SK-N-SH (cell line): ENCODE data around the gene RTN4RL2. TPM values are rescaled to one million over a fixed set of nuclear protein-coding genes. Genes with fewer than 3 reads are reported as not detected.

Source experiments
- CTCF ChIA-PET: fragments of 300-600, 350-600 bp; formaldehyde crosslinking; extraction: SDS; loops from one replicate; lab custom pipeline; 2021; lab: Yijun Ruan, JAX
- POLR2A ChIA-PET: fragments of 350-600 bp; sonication (Branson Sonifier 250); formaldehyde crosslinking; extraction: SDS; loops from one replicate; lab custom pipeline; 2020; ENCODE audit warnings: antibody characterized with exemption, inconsistent platforms; lab: Yijun Ruan, JAX
- DNase-seq: peaks from one replicate; pipeline ENCODE4 v3.0.0; 2012
- H2AFZ ChIP-seq: fragments of 200-600 bp; sonication (generic); 2 replicates; pipeline ENCODE4 v1.8.1; 2016; ENCODE audit warnings: antibody characterized with exemption, mild to moderate bottlenecking, low read depth
- H3F3A ChIP-seq: fragments of 200-600 bp; sonication (generic); replicated peaks from 2 replicates; pipeline ENCODE3; 2016; ENCODE audit warnings: antibody characterized with exemption, mild to moderate bottlenecking; ENCODE audit not compliant: insufficient read depth
- H3K27ac ChIP-seq, 2 experiments: fragments of 200-500 bp in 1 of 2; fragments of 200-600 bp in 1 of 2; sonication (Bioruptor generic) in 1 of 2; sonication (generic), shearing (Covaris generic) in 1 of 2; 2 replicates each; pipeline versions ENCODE4 v1.5.1 to v1.6.1; 2014 to 2016; ENCODE audit warnings: low read depth in 2 of 2, inconsistent platforms in 1 of 2, low read length in 1 of 2, mild to moderate bottlenecking in 1 of 2, mixed read lengths in 1 of 2
- H3K27me3 ChIP-seq: fragments of 200-600 bp; sonication (generic), shearing (Covaris generic); 2 replicates; pipeline ENCODE4 v1.6.1; 2016; ENCODE audit warnings: mixed run types; ENCODE audit not compliant: insufficient read depth
- H3K36me3 ChIP-seq, 2 experiments: fragments of 200-500 bp in 1 of 2; fragments of 200-600 bp in 1 of 2; sonication (Bioruptor generic) in 1 of 2; sonication (generic) in 1 of 2; replicated peaks in 1 of 2; 2 replicates each; pipeline versions ENCODE3 to v1.5.1; 2014 to 2016; ENCODE audit warnings: low read length in 1 of 2, mild to moderate bottlenecking in 1 of 2; ENCODE audit not compliant: insufficient read depth in 2 of 2, control insufficient read depth in 1 of 2
- H3K4me1 ChIP-seq, 2 experiments: fragments of 200-500 bp in 1 of 2; fragments of 200-600 bp in 1 of 2; sonication (Bioruptor generic) in 1 of 2; sonication (generic), shearing (Covaris generic) in 1 of 2; 2 replicates each; pipeline versions ENCODE4 v1.5.1 to v1.6.1; 2014 to 2016; ENCODE audit warnings: low read depth in 1 of 2, low read length in 1 of 2, mixed run types in 1 of 2; ENCODE audit not compliant: insufficient read depth in 2 of 2, control insufficient read depth in 1 of 2
- H3K4me2 ChIP-seq: fragments of 200-600 bp; sonication (generic), shearing (Covaris generic); 2 replicates; pipeline ENCODE4 v1.6.1; 2017; ENCODE audit warnings: mixed run types
- H3K4me3 ChIP-seq, 2 experiments: fragments of 200-500 bp in 1 of 2; fragments of 200-600 bp in 1 of 2; sonication (Bioruptor generic) in 1 of 2; sonication (generic), shearing (Covaris generic) in 1 of 2; 2 replicates each; pipeline versions ENCODE4 v1.5.1 to v1.8.1; 2014 to 2016; ENCODE audit warnings: low read depth in 2 of 2, inconsistent platforms in 1 of 2, low read length in 1 of 2, mild to moderate bottlenecking in 1 of 2, mixed read lengths in 1 of 2, moderate library complexity in 1 of 2
- H3K79me2 ChIP-seq: fragments of 200-600 bp; sonication (generic); 2 replicates; pipeline ENCODE4 v1.8.1; 2017; ENCODE audit warnings: mild to moderate bottlenecking; ENCODE audit not compliant: insufficient read depth
- H3K9ac ChIP-seq: fragments of 200-600 bp; sonication (generic); 2 replicates; pipeline ENCODE4 v1.6.1; 2017; ENCODE audit warnings: mixed run types
- H3K9me2 ChIP-seq: fragments of 200-600 bp; sonication (generic); 2 replicates; pipeline ENCODE4 v1.6.1; 2017; ENCODE audit warnings: mixed run types
- H3K9me3 ChIP-seq: fragments of 200-600 bp; sonication (generic); 2 replicates; pipeline ENCODE4 v1.6.1; 2017; ENCODE audit warnings: mixed run types, mild to moderate bottlenecking, moderate library complexity
- H4K20me1 ChIP-seq: fragments of 200-600 bp; sonication (generic); 2 replicates; pipeline ENCODE4 v1.6.1; 2017; ENCODE audit warnings: mild to moderate bottlenecking, mixed run types; ENCODE audit not compliant: insufficient read depth
- EZH2phosphoT487 ChIP-seq: fragments of 200-600 bp; sonication (generic); IDR thresholded peaks from 2 replicates; pipeline ENCODE4 v1.6.1; 2017; ENCODE audit warnings: low read depth, mixed run types, mild to moderate bottlenecking, antibody characterized with exemption, moderate library complexity, borderline replicate concordance
- FOSL2 ChIP-seq: IDR thresholded peaks from 2 replicates; pipeline ENCODE4 v1.4.0; 2012; ENCODE audit warnings: low read depth, mild to moderate bottlenecking, moderate library complexity, borderline replicate concordance
- FOXJ3 ChIP-seq: sonication (generic); formaldehyde crosslinking; IDR thresholded peaks from 2 replicates; pipeline ENCODE4 v1.5.1; 2020; ENCODE audit warnings: mild to moderate bottlenecking, missing genetic modification reagents
- GABPA ChIP-seq: IDR thresholded peaks from 2 replicates; pipeline ENCODE4 v1.4.0; 2012; ENCODE audit warnings: low read depth, mild to moderate bottlenecking
- GATA2 ChIP-seq: sonication (generic); formaldehyde crosslinking; IDR thresholded peaks from 2 replicates; pipeline ENCODE4 v1.5.0; 2020; ENCODE audit warnings: mild to moderate bottlenecking, missing genetic modification reagents
- MEF2A ChIP-seq: IDR thresholded peaks from 2 replicates; pipeline ENCODE4 v1.4.0; 2012; ENCODE audit warnings: low read depth, borderline replicate concordance
- MXI1 ChIP-seq: IDR thresholded peaks from 2 replicates; pipeline ENCODE4 v1.6.1; 2012; ENCODE audit warnings: mild to moderate bottlenecking, low read depth, low read length, improper control_type of control experiment
- RAD21 ChIP-seq: IDR thresholded peaks from 2 replicates; pipeline ENCODE4 v1.6.1; 2012; ENCODE audit warnings: mild to moderate bottlenecking, low read length
- SMC3 ChIP-seq: IDR thresholded peaks from 2 replicates; pipeline ENCODE4 v1.6.1; 2012; ENCODE audit warnings: low read depth, low read length, improper control_type of control experiment
- TEAD4 ChIP-seq: IDR thresholded peaks from 2 replicates; pipeline ENCODE4 v1.4.0; 2012; ENCODE audit warnings: mild to moderate bottlenecking, borderline replicate concordance; ENCODE audit not compliant: insufficient read depth
- WGBS: methylation state at CpG from one replicate; pipeline ENCODE4 v1.1.6; 2017; ENCODE audit warnings: low lambda C conversion rate; 5-methylcytosine and 5-hydroxymethylcytosine counted together
- polyA plus RNA-seq, 3 experiments: library from polyadenylated mRNA; depleted of rRNA; stranded (reverse); fragments of >200 nt; gene quantifications; 2 replicates each; pipeline ENCODE4 v1.2.3, GENCODE V29; 2012
- TF ChIP-seq, protein P1 (sequence below): fragments of 200-600 bp; sonication (generic); IDR thresholded peaks from 2 replicates; pipeline ENCODE4 v1.6.1; 2017; ENCODE audit warnings: antibody characterized with exemption, mild to moderate bottlenecking, moderate library complexity
- TF ChIP-seq, protein P2 (sequence below): fragments of 150-350 bp; IDR thresholded peaks from 2 replicates; pipeline ENCODE4 v1.6.1; 2017; ENCODE audit warnings: antibody characterized with exemption, low read length, low read depth, borderline replicate concordance

The RTN4RL2 gene
- polyA plus RNA-seq, 1 of the 3 experiments (the other 2 are of a cell fraction) = 0.30 TPM

GRCh38 chr11:57456960-57457642, 3.2 kb upstream of the RTN4RL2 start:
- Histone ChIP-seq H3K27ac (no peak overlapping the region), H3K9me3 (no peaks in the 10 kb centered on the region), H3K4me2 (peak overlapping the region; percentile 78; the same call in 1 of the 2 replicates), H3K9me2 (no peaks in the 10 kb centered on the region), H3K27me3 (peaks cover 33% of the 10 kb centered on the region), H3K4me3 (no peak overlapping the region; a peak in 1 of 4 replicates), H3K4me1 (peaks cover 11 to 22% of the 10 kb centered on the region in 2 experiments; a peak in 2 of 4 replicates), H2AFZ (no peak overlapping the region), H3K9ac (no peak overlapping the region), H3K79me2 (no peaks in the 10 kb centered on the region), H4K20me1 (no peaks in the 10 kb centered on the region), H3K36me3 (no peaks in the 10 kb centered on the region), H3F3A (peaks cover 4% of the 10 kb centered on the region)
- 10% methylated on average over 16 of the region's 19 CpGs for WGBS
- TF ChIP-seq MXI1 (no peak), TEAD4 (no peak), EZH2phosphoT487 (no peak), SMC3 (peak; percentile 90), RAD21 (peak; percentile 92), FOXJ3 (no peak), MEF2A (no peak), GATA2 (CRISPR knock-in tag) (0 out of 2 replicates have a peak, but pooled peaks have one; percentile 8), GABPA (no peak)
- TF ChIP-seq, protein P1, sequence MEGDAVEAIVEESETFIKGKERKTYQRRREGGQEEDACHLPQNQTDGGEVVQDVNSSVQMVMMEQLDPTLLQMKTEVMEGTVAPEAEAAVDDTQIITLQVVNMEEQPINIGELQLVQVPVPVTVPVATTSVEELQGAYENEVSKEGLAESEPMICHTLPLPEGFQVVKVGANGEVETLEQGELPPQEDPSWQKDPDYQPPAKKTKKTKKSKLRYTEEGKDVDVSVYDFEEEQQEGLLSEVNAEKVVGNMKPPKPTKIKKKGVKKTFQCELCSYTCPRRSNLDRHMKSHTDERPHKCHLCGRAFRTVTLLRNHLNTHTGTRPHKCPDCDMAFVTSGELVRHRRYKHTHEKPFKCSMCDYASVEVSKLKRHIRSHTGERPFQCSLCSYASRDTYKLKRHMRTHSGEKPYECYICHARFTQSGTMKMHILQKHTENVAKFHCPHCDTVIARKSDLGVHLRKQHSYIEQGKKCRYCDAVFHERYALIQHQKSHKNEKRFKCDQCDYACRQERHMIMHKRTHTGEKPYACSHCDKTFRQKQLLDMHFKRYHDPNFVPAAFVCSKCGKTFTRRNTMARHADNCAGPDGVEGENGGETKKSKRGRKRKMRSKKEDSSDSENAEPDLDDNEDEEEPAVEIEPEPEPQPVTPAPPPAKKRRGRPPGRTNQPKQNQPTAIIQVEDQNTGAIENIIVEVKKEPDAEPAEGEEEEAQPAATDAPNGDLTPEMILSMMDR = peak; percentile 87
- ChIA-PET CTCF (interaction anchor here (0.6 to 13.8 kb wide), 49 partner anchors 8 to 343 kb away, joined by 3 to 306 read pairs (median 7); partner anchors contain the start of genes CLP1, PRG2, SERPING1 and SLC43A1), POLR2A (no interaction called here)
- DNase-seq = peak; percentile 85

DNA sequence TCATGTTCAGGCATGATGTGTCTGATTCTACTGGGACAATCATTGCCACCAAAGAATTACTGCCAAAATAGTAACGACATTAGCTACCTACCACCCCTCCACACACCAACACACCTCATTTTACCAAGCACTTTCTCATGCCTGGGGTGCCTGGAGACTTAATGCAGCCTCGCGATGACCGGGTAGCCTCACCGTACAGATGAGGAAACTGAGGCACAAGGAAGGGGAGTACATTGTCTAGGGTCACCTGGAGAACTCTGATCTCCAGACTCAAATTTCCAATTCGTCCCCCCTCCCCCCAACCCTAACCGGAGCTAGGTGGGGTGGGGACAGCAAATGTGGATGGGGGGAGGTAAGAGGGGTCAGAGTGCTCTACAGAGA, 2.7 kb upstream of the RTN4RL2 start:
- H3K4me1 ChIP-seq = peaks cover 11 to 22% of the 10 kb centered on the region in 2 experiments; a peak in 2 of 4 replicates
- no peak overlapping the region for H3K9ac ChIP-seq
- no peak overlapping the region; a peak in 1 of 4 replicates for H3K4me3 ChIP-seq
- H3K4me2 ChIP-seq = peak overlapping the region; percentile 78; the same call in 1 of the 2 replicates
- H3K79me2 ChIP-seq = no peaks in the 10 kb centered on the region
- no peak for TF ChIP-seq FOSL2
- TF ChIP-seq, protein P2, sequence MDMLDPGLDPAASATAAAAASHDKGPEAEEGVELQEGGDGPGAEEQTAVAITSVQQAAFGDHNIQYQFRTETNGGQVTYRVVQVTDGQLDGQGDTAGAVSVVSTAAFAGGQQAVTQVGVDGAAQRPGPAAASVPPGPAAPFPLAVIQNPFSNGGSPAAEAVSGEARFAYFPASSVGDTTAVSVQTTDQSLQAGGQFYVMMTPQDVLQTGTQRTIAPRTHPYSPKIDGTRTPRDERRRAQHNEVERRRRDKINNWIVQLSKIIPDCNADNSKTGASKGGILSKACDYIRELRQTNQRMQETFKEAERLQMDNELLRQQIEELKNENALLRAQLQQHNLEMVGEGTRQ = no peak
- TF ChIP-seq RAD21 = no peak
- TF ChIP-seq MEF2A = no peak
- no peak for TF ChIP-seq FOXJ3
- TF ChIP-seq, protein P1 = peak; percentile 1; the same call in 1 of the 2 replicates
- TF ChIP-seq GATA2 (CRISPR knock-in tag) = no peak
- CTCF ChIA-PET = interaction anchor here (0.6 to 13.8 kb wide), 51 partner anchors 8 to 342 kb away, joined by 3 to 306 read pairs (median 7); partner anchors contain the start of genes CLP1, PRG2, SELENOH and SERPING1
- whole genome bisulfite sequencing = 11% methylated on average over 7 of the region's 7 CpGs
- POLR2A ChIA-PET = interaction anchor here (0.6 kb wide), 1 partner anchor 44 kb away, joined by 3 read pairs; no protein-coding TSS in a partner anchor
- no peaks in the 10 kb centered on the region for H3K36me3 ChIP-seq
- peaks cover 4% of the 10 kb centered on the region for H3F3A ChIP-seq
- no peaks in the 10 kb centered on the region for H3K9me3 ChIP-seq
- no peak overlapping the region for H2AFZ ChIP-seq
- H3K27ac ChIP-seq = no peak overlapping the region
- H3K27me3 ChIP-seq = peaks cover 33% of the 10 kb centered on the region
- H4K20me1 ChIP-seq = no peaks in the 10 kb centered on the region
- no peaks in the 10 kb centered on the region for H3K9me2 ChIP-seq
- DNase-seq = no peak
